DMS79 treated with DMSO at 0.1 percent for 48 hours (cell line): Measurements from ENCODE around the gene PSMB4.

Source experiments
- DNase-seq: peaks from one replicate; lab custom pipeline; 2025; lab: John Stamatoyannopoulos, UW

The PSMB4 gene

GRCh38 chr1:151443846-151444782, 44.7 kb downstream of the PSMB4 start:
- peak; percentile 73 for DNase-seq

- DNase-seq = no peak
Observed at GRCh38 chr1:151444783-151445177, 45.4 kb downstream of the PSMB4 start.

GRCh38 chr1:151447696-151448095, 48.3 kb downstream of the PSMB4 start:
- no peak for DNase-seq
